Loucy (cell line): Measurements from ENCODE around the gene PLAAT2.

Experiments
- CTCF ChIP-seq: fragments of 200-600 bp; sonication (generic); conservative IDR thresholded peaks from 2 replicates; pipeline ENCODE4 v1.5.1; 2014; ENCODE audit warnings: mild to moderate bottlenecking, antibody characterized with exemption, low read length
- EZH2phosphoT487 ChIP-seq: fragments of 200-600 bp; IDR thresholded peaks from 2 replicates; pipeline ENCODE4 v1.6.1; 2018; ENCODE audit warnings: antibody characterized with exemption, mild to moderate bottlenecking, moderate library complexity, borderline replicate concordance

- no peak for TF ChIP-seq CTCF
- TF ChIP-seq EZH2phosphoT487 = no peak
These were observed 49.0 kb upstream of the PLAAT2 start for GRCh38 chr11:63612181-63612580.
